SK-N-SH treated with all-trans-retinoic acid at 6 μM for 48 hours (cell line): ENCODE data around the gene BCL7B.
"Not testable (repeated sequence)": the region's sequence is repeated elsewhere in the genome, so short reads cannot be mapped to it uniquely, and the experiment has no call there.

Experiments used
- ATAC-seq: fragments of 200-7000 bp; cut with Tn5 transposase; 3 replicates; pipeline ENCODE4 v1.9.1; 2020; ENCODE audit warnings: mild to moderate bottlenecking, moderate library complexity
- ARNTL ChIP-seq: fragments of 450-650 bp; formaldehyde crosslinking; IDR thresholded peaks from 2 replicates; pipeline ENCODE4 v1.5.0; 2020; ENCODE audit warnings: low read depth, mild to moderate bottlenecking, moderate library complexity, borderline replicate concordance
- BACH2 ChIP-seq: fragments of 250-450 bp; sonication (Bioruptor Pico); IDR thresholded peaks from 2 replicates; pipeline ENCODE4 v1.9.0; 2021; ENCODE audit warnings: mild to moderate bottlenecking, borderline replicate concordance
- ESRRG ChIP-seq: fragments of 250-450 bp; sonication (Bioruptor Pico); IDR thresholded peaks from 2 replicates; pipeline ENCODE4 v1.6.1; 2021; ENCODE audit warnings: mild to moderate bottlenecking
- GLIS3 ChIP-seq: fragments of 250-450 bp; sonication (Bioruptor Pico); IDR thresholded peaks from 2 replicates; pipeline ENCODE4 v1.5.0; 2020; ENCODE audit warnings: mild to moderate bottlenecking, moderate library complexity
- ISL1 ChIP-seq: fragments of 250-450 bp; sonication (Bioruptor Pico); IDR thresholded peaks from 2 replicates; pipeline ENCODE4 v2.1.2; 2022; ENCODE audit warnings: mild to moderate bottlenecking, moderate library complexity
- OSR1 ChIP-seq: fragments of 250-450 bp; sonication (Bioruptor Pico); IDR thresholded peaks from 2 replicates; pipeline ENCODE4 v1.8.0; 2022; ENCODE audit warnings: moderate library complexity, mild to moderate bottlenecking, inconsistent platforms
- PPARA ChIP-seq: fragments of 250-450 bp; sonication (Bioruptor Pico); IDR thresholded peaks from 2 replicates; pipeline ENCODE4 v1.5.0; 2020; ENCODE audit warnings: mild to moderate bottlenecking, borderline replicate concordance
- RARB ChIP-seq: fragments of 250-450 bp; sonication (Bioruptor Pico); IDR thresholded peaks from 2 replicates; pipeline ENCODE4 v1.8.0; 2021; ENCODE audit warnings: mild to moderate bottlenecking, moderate library complexity
- SNAI2 ChIP-seq: fragments of 250-450 bp; sonication (Bioruptor Pico); IDR thresholded peaks from 2 replicates; pipeline ENCODE4 v1.5.0; 2020; ENCODE audit warnings: mild to moderate bottlenecking, moderate library complexity
- TCF4 ChIP-seq: fragments of 250-450 bp; sonication (Bioruptor Pico); IDR thresholded peaks from 2 replicates; pipeline ENCODE4 v1.8.0; 2021; ENCODE audit warnings: mild to moderate bottlenecking, moderate library complexity, borderline replicate concordance
- TOX ChIP-seq: fragments of 250-450 bp; sonication (Bioruptor Pico); IDR thresholded peaks from 2 replicates; pipeline ENCODE4 v1.8.0; 2021; ENCODE audit warnings: mild to moderate bottlenecking, moderate library complexity, borderline replicate concordance
- ZC3H10 ChIP-seq: fragments of 250-450 bp; sonication (Bioruptor Pico); IDR thresholded peaks from 2 replicates; pipeline ENCODE4 v1.5.1; 2021; ENCODE audit warnings: mild to moderate bottlenecking, moderate library complexity
- ZFP3 ChIP-seq: fragments of 250-450 bp; sonication (Bioruptor Pico); IDR thresholded peaks from 2 replicates; pipeline ENCODE4 v1.5.0; 2020; ENCODE audit warnings: mild to moderate bottlenecking, moderate library complexity
- ZFP30 ChIP-seq: fragments of 450-650 bp; formaldehyde crosslinking; IDR thresholded peaks from 2 replicates; pipeline ENCODE4 v1.5.0; 2022; ENCODE audit warnings: mild to moderate bottlenecking, moderate library complexity
- ZNF565 ChIP-seq: fragments of 450-650 bp; formaldehyde crosslinking; conservative IDR thresholded peaks from 2 replicates; pipeline ENCODE4 v1.5.0; 2020; ENCODE audit warnings: low read depth, mild to moderate bottlenecking, moderate library complexity
- ZNF70 ChIP-seq: fragments of 450-650 bp; formaldehyde crosslinking; IDR thresholded peaks from 2 replicates; pipeline ENCODE4 v1.5.0; 2020; ENCODE audit warnings: mild to moderate bottlenecking, moderate library complexity
- TF ChIP-seq, protein P1 (sequence below): fragments of 250-450 bp; sonication (Bioruptor Pico); IDR thresholded peaks from 2 replicates; pipeline ENCODE4 v1.8.0; 2020; ENCODE audit warnings: mild to moderate bottlenecking, moderate library complexity, borderline replicate concordance
- TF ChIP-seq, protein P2 (sequence below): fragments of 250-450 bp; sonication (Bioruptor Pico); IDR thresholded peaks from 2 replicates; pipeline ENCODE4 v1.5.0; 2020; ENCODE audit warnings: mild to moderate bottlenecking, moderate library complexity
- TF ChIP-seq, protein P3 (sequence below): fragments of 250-450 bp; sonication (Bioruptor Pico); IDR thresholded peaks from 2 replicates; pipeline ENCODE4 v1.5.1; 2020; ENCODE audit warnings: low read depth, mild to moderate bottlenecking, moderate library complexity
- TF ChIP-seq, protein P4 (sequence below): fragments of 250-450 bp; sonication (Bioruptor Pico); IDR thresholded peaks from 2 replicates; pipeline ENCODE4 v1.8.0; 2021; ENCODE audit warnings: low read depth, mild to moderate bottlenecking, moderate library complexity, borderline replicate concordance
- TF ChIP-seq, protein P5 (sequence below): fragments of 250-450 bp; sonication (Bioruptor Pico); IDR thresholded peaks from 2 replicates; pipeline ENCODE4 v1.5.1; 2021; ENCODE audit warnings: mild to moderate bottlenecking, moderate library complexity

Gene BCL7B

DNA sequence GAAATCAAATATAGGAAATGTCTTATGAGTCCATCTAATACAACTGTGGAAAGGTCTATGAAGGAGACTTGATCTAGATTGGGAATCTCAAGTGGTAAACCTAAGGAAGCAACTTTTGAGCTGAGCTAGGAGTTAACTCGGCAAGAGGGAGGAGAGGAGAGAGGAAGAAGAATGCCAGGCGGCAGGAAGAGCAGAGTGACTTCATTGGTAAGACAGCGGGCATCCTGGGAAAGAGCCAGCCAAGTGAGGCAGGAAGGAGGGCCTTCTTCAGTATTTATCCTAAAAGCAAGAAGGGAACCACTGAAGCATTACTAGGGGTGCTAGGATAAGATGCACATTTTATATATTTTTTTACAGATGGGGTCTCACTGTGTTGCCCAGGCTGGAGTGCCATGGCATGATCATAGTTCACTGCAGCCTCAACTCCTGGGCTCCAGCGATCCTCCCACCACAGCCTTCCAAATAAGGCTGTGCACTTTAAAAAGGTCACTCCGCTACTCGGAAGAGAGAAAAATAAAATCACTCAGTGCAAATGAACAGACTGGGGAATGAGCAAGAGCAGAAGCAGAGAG is 2.0 kb downstream of the BCL7B start:
- no peak for ATAC-seq
- TF ChIP-seq ZNF565 (CRISPR knock-in tag) (no peak), TOX (CRISPR knock-in tag) (no peak), ZNF70 (no peak), GLIS3 (CRISPR knock-in tag) (no peak), RARB (CRISPR knock-in tag) (no peak), SNAI2 (CRISPR knock-in tag) (no peak), PPARA (no peak), ISL1 (CRISPR knock-in tag) (no peak), ESRRG (no peak), TCF4 (no peak), ZC3H10 (CRISPR knock-in tag) (no peak), OSR1 (CRISPR knock-in tag) (no peak), ZFP3 (no peak)
- TF ChIP-seq, protein P1, sequence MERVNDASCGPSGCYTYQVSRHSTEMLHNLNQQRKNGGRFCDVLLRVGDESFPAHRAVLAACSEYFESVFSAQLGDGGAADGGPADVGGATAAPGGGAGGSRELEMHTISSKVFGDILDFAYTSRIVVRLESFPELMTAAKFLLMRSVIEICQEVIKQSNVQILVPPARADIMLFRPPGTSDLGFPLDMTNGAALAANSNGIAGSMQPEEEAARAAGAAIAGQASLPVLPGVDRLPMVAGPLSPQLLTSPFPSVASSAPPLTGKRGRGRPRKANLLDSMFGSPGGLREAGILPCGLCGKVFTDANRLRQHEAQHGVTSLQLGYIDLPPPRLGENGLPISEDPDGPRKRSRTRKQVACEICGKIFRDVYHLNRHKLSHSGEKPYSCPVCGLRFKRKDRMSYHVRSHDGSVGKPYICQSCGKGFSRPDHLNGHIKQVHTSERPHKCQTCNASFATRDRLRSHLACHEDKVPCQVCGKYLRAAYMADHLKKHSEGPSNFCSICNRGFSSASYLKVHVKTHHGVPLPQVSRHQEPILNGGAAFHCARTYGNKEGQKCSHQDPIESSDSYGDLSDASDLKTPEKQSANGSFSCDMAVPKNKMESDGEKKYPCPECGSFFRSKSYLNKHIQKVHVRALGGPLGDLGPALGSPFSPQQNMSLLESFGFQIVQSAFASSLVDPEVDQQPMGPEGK (CRISPR knock-in tag) = no peak
- TF ChIP-seq, protein P2, sequence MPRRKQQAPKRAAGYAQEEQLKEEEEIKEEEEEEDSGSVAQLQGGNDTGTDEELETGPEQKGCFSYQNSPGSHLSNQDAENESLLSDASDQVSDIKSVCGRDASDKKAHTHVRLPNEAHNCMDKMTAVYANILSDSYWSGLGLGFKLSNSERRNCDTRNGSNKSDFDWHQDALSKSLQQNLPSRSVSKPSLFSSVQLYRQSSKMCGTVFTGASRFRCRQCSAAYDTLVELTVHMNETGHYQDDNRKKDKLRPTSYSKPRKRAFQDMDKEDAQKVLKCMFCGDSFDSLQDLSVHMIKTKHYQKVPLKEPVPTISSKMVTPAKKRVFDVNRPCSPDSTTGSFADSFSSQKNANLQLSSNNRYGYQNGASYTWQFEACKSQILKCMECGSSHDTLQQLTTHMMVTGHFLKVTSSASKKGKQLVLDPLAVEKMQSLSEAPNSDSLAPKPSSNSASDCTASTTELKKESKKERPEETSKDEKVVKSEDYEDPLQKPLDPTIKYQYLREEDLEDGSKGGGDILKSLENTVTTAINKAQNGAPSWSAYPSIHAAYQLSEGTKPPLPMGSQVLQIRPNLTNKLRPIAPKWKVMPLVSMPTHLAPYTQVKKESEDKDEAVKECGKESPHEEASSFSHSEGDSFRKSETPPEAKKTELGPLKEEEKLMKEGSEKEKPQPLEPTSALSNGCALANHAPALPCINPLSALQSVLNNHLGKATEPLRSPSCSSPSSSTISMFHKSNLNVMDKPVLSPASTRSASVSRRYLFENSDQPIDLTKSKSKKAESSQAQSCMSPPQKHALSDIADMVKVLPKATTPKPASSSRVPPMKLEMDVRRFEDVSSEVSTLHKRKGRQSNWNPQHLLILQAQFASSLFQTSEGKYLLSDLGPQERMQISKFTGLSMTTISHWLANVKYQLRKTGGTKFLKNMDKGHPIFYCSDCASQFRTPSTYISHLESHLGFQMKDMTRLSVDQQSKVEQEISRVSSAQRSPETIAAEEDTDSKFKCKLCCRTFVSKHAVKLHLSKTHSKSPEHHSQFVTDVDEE = no peak
- TF ChIP-seq, protein P3, sequence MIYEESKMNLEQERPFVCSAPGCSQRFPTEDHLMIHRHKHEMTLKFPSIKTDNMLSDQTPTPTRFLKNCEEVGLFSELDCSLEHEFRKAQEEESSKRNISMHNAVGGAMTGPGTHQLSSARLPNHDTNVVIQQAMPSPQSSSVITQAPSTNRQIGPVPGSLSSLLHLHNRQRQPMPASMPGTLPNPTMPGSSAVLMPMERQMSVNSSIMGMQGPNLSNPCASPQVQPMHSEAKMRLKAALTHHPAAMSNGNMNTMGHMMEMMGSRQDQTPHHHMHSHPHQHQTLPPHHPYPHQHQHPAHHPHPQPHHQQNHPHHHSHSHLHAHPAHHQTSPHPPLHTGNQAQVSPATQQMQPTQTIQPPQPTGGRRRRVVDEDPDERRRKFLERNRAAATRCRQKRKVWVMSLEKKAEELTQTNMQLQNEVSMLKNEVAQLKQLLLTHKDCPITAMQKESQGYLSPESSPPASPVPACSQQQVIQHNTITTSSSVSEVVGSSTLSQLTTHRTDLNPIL = no peak
- TF ChIP-seq, protein P4, sequence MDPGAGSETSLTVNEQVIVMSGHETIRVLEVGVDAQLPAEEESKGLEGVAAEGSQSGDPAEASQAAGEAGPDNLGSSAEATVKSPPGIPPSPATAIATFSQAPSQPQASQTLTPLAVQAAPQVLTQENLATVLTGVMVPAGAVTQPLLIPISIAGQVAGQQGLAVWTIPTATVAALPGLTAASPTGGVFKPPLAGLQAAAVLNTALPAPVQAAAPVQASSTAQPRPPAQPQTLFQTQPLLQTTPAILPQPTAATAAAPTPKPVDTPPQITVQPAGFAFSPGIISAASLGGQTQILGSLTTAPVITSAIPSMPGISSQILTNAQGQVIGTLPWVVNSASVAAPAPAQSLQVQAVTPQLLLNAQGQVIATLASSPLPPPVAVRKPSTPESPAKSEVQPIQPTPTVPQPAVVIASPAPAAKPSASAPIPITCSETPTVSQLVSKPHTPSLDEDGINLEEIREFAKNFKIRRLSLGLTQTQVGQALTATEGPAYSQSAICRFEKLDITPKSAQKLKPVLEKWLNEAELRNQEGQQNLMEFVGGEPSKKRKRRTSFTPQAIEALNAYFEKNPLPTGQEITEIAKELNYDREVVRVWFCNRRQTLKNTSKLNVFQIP (CRISPR knock-in tag) = no peak

DNA sequence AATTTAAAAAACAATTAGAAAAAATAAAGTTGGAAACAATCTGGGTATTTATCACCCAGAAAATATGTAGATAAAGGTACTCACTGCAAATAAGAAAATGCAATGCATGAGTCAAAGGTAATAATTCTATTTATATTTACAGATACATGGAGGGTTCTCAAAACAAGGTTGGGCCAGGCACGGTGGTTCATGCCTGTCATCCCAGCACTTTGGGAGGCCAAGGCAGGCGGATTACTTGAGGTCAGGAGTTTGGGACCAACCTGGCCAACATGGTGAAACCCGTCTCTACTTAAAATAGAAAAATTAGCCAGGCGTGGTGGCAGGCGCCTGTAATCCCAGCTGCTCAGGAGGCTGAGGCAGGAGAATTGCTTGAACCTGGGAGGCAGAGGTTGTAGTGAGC is 7.4 kb downstream of the BCL7B start:
- ATAC-seq = not testable (repeated sequence)

DNA sequence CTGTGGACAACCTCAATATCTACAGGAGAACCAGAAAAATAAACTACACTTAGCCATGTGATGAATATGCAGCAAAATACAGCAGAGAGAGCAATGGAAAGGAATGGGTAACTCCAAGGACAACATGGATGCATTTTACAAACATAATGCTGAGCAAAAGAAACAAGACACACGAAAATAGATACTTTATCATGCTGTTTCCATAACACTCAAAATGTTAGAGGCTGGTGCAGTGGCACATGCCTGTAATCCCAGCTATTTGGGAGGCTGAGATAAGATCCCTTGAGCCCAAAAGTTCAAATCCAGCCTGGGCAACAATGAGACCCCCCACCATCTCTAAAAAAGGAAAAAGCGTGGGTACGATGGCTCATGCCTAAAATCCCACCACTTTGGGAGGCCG is 8.3 kb downstream of the BCL7B start:
- TF ChIP-seq ZNF565 (CRISPR knock-in tag) = no peak
- no peak for TF ChIP-seq ARNTL (CRISPR knock-in tag)
- TF ChIP-seq, protein P2 = no peak
- no peak for TF ChIP-seq ZFP3
- TF ChIP-seq BACH2 (CRISPR knock-in tag) = no peak
- TF ChIP-seq OSR1 (CRISPR knock-in tag) = no peak
- TF ChIP-seq SNAI2 (CRISPR knock-in tag) = no peak
- TF ChIP-seq, protein P5, sequence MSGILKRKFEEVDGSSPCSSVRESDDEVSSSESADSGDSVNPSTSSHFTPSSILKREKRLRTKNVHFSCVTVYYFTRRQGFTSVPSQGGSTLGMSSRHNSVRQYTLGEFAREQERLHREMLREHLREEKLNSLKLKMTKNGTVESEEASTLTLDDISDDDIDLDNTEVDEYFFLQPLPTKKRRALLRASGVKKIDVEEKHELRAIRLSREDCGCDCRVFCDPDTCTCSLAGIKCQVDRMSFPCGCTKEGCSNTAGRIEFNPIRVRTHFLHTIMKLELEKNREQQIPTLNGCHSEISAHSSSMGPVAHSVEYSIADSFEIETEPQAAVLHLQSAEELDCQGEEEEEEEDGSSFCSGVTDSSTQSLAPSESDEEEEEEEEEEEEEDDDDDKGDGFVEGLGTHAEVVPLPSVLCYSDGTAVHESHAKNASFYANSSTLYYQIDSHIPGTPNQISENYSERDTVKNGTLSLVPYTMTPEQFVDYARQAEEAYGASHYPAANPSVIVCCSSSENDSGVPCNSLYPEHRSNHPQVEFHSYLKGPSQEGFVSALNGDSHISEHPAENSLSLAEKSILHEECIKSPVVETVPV (CRISPR knock-in tag) = no peak
- no peak for TF ChIP-seq PPARA
- no peak for TF ChIP-seq RARB (CRISPR knock-in tag)
- TF ChIP-seq TCF4 = no peak
- TF ChIP-seq ISL1 (CRISPR knock-in tag) = no peak
- no peak for TF ChIP-seq ZFP30 (CRISPR knock-in tag)
- TF ChIP-seq, all 23 proteins: peak for 0

More for the DNA sequence above, 8.3 kb downstream of the BCL7B start:
- ATAC-seq = no peak
